Measurements from ENCODE around the gene ATP2B2. TPM values are rescaled to one million over a fixed set of nuclear protein-coding genes. Genes with fewer than 3 reads are reported as not detected.
A peak's percentile ranks its signal among the peaks of the same experiment; 100 is the strongest.

ATP2B2 gene
- total and polyA plus RNA-seq, 9 of the 15 experiments (the other 6 are each of a cell fraction or from before 2014, with no cell fraction given) = 0.06 TPM; not detected in 8

DNA sequence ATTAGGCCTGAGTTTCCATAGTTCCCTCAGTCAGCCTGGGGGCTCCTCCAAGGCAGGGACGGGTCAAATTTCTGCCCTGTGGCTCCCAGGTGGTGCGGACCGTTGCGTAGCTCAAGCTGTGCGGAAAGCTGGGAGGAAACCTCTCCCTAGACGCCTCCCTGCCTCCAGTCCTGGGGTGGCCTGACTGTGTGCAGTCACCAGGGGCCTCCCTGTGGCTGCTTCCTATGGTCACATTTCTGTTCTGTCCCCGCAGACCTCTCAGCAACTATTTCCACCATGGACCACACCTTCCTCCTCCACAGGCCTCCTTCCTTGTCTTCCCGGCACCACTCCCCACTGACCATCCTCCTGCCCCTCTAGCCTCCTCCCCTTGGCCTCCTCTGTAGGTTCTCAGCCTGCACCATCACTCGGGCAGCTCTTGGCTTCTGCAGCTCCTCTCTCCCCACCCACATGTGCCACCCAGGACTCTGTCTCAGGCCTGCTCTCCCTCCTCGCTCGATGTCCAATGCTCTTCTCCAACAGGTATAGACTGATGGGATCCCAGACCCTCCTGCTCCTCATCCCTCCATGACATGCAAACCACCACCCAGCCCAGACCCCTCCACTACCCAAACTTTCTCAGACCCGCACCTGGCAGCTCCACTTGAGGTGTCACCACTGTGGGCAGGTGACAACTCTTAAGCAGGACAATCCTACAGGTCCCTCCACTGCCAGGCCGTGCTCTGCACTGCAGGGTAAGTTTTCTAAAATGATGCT is 157.6 kb downstream of the ATP2B2 start:
- peaks cover 33% of the 10 kb centered on the region for H4K20me1 ChIP-seq (replicated peaks; ENCODE audit: control insufficient read depth, insufficient read depth, low read length)
- CTCF ChIA-PET (ENCODE audit: low intra/inter-chr PET ratio) = no interaction called here
- in situ Hi-C loops (cut with MboI) = no loop called here
- POLR2A ChIA-PET = interaction anchor here (0.5 to 1.9 kb wide), 5 partner anchors 10 to 230 kb away, joined by 3 to 6 read pairs (median 4); no protein-coding TSS in a partner anchor
- H3K9ac ChIP-seq (ENCODE audit: insufficient read depth in 1 of 2, low read depth in 2 of 2, low read length in 2 of 2) = no peak overlapping the region
- peaks cover 0 to 10% of the 10 kb centered on the region in 2 experiments; a peak in 1 of 5 replicates for H3K4me1 ChIP-seq (replicated peaks in 1 of 2; ENCODE audit: control insufficient read depth in 2 of 2, insufficient read depth in 2 of 2, low read length in 2 of 2)
- TF ChIP-seq ZKSCAN1 (IDR thresholded peaks at IDR 0.05; ENCODE audit: low read depth, low read length) (peak; percentile 68; the same call in 1 of the 2 replicates), SRSF1 (IDR thresholded peaks at IDR 0.05; ENCODE audit: low read depth, low read length) (no peak), ZNF830 (CRISPR knock-in tag; IDR thresholded peaks at IDR 0.05) (no peak), RAD21 (CRISPR knock-in tag; conservative IDR thresholded peaks at IDR 0.05 in 1 of 2, IDR thresholded peaks at IDR 0.05 in 1 of 2) (peak in 1 of 2 experiments; percentile 8; a peak in 1 of 4 replicates), CBX2 (IDR thresholded peaks at IDR 0.05; ENCODE audit: insufficient read depth, low read length, poor library complexity, severe bottlenecking) (no peak), ZNF589 (CRISPR knock-in tag; IDR thresholded peaks at IDR 0.05; ENCODE audit: low read depth) (no peak), PHF21A (IDR thresholded peaks at IDR 0.05; ENCODE audit: borderline replicate concordance, low read depth) (no peak), RFX1 (IDR thresholded peaks at IDR 0.05) (no peak)
- no peaks in the 10 kb centered on the region for H3K79me2 ChIP-seq (ENCODE audit: control insufficient read depth, insufficient read depth, low read length)
- H3K9me1 ChIP-seq (ENCODE audit: control insufficient read depth, insufficient read depth, low read length) = no peaks in the 10 kb centered on the region
- H3K36me3 ChIP-seq (ENCODE audit: control insufficient read depth, insufficient read depth, low read length) = no peaks in the 10 kb centered on the region
- 2% methylated on average over 13 of the region's 13 CpGs for WGBS (ENCODE audit: insufficient coverage, low coverage, missing lambda C conversion rate)
- H3K4me2 ChIP-seq (ENCODE audit: insufficient read depth, low read length) = no peak overlapping the region
- peaks cover 24 to 75% of the 10 kb centered on the region in 2 experiments; a peak in 4 of 5 replicates for H3K27me3 ChIP-seq (ENCODE audit: control insufficient read depth in 2 of 2, insufficient read depth in 2 of 2, low read length in 2 of 2)
- DNase-seq (ENCODE audit: extremely low read depth in 1 of 4, low spot score in 3 of 4) = no peak
- H3K9me3 ChIP-seq (replicated peaks; ENCODE audit: control insufficient read depth, insufficient read depth, low read depth, low read length) = no peaks in the 10 kb centered on the region
- intact Hi-C loops (cut with micrococcal nuclease) = no loop called here
- ATAC-seq = no peak
- no peak overlapping the region for H3K27ac ChIP-seq (ENCODE audit: extremely low read depth, low read depth, low read length)
- no peak overlapping the region for H2AFZ ChIP-seq (ENCODE audit: low read depth, low read length)
- no peak for FAIRE-seq
- H3K4me3 ChIP-seq = no peak overlapping the region
- BruUV-seq (replicated peaks) = no TSS peak
